GM12801 (cell line): ENCODE results near the gene ABCG1.

Experiments
- CTCF ChIP-seq: IDR thresholded peaks from one replicate; pipeline ENCODE4 v1.5.1; 2011; ENCODE audit warnings: control low read depth; ENCODE audit not compliant: insufficient read length; ENCODE audit errors: extremely low read depth

The ABCG1 gene

GRCh38 chr21:42276526-42277154 is 57.7 kb downstream of the ABCG1 start:
- TF ChIP-seq CTCF = no peak

GRCh38 chr21:42277593-42277992 is 58.7 kb downstream of the ABCG1 start:
- TF ChIP-seq CTCF = no peak

GRCh38 chr21:42278451-42279149 is 59.7 kb downstream of the ABCG1 start:
- no peak for TF ChIP-seq CTCF

- no peak for TF ChIP-seq CTCF
These were observed 60.5 kb downstream of the ABCG1 start for GRCh38 chr21:42279341-42279871.

- no peak for TF ChIP-seq CTCF
These were observed 60.9 kb downstream of the ABCG1 start for GRCh38 chr21:42279888-42280287.

- TF ChIP-seq CTCF = no peak
These were observed 61.6 kb downstream of the ABCG1 start for GRCh38 chr21:42280356-42281180.

- TF ChIP-seq CTCF = no peak
These were observed 62.3 kb downstream of the ABCG1 start for GRCh38 chr21:42281181-42281680.
